Right lobe of liver (tissue), 6 donors: ENCODE data around the gene JMJD8. TPM values are rescaled to one million over a fixed set of nuclear protein-coding genes. Genes with fewer than 3 reads are reported as not detected.
A peak's percentile ranks its signal among the peaks of the same experiment; 100 is the strongest.

Experiments
- ATAC-seq, 4 donors: fragments of 200-7000 bp; cut with Tn5 transposase; one replicate each; pipeline ENCODE4 v1.9.1; 2020; ENCODE audit warnings: mild to moderate bottlenecking in 4 of 4, moderate library complexity in 4 of 4
- DNase-seq, 3 donors: peaks; one replicate each; pipeline ENCODE4 v3.0.0-alpha.2; 2020
- H3K27ac ChIP-seq, 3 donors: fragments of 200-600 bp; one replicate each; pipeline ENCODE4 v1.8.0; 2022
- H3K27me3 ChIP-seq, 2 donors: fragments of 200-600 bp; one replicate each; pipeline ENCODE4 v1.8.0; 2022
- H3K36me3 ChIP-seq, 4 donors: fragments of 200-600 bp; sonication (generic) in 1 of 4; one replicate each; pipeline versions ENCODE4 v1.5.1 to v1.8.0; 2017 to 2022; ENCODE audit warnings: control low read depth in 1 of 4
- H3K4me1 ChIP-seq, 4 donors: fragments of 200-600 bp; sonication (generic) in 1 of 4; one replicate each; pipeline versions ENCODE4 v1.5.1 to v1.8.0; 2017 to 2022; ENCODE audit warnings: control low read depth in 1 of 4
- H3K4me3 ChIP-seq, 3 donors: fragments of 200-600 bp; one replicate each; pipeline ENCODE4 v1.8.0; 2022
- H3K9me3 ChIP-seq, 4 donors: fragments of 200-600 bp; sonication (generic) in 1 of 4; one replicate each; pipeline versions ENCODE4 v1.5.1 to v1.8.0; 2017 to 2022; ENCODE audit warnings: control low read depth in 1 of 4
- POLR2A ChIP-seq: fragments of 450-650 bp; IDR thresholded peaks from one replicate; pipeline ENCODE4 v1.6.1; 2017; ENCODE audit warnings: antibody characterized with exemption, mild to moderate bottlenecking
- WGBS: methylation state at CpG from one replicate; pipeline ENCODE4 v1.1.6; 2018; ENCODE audit warnings: low coverage, low lambda C conversion rate; ENCODE audit not compliant: insufficient coverage; ENCODE audit errors: missing lambda C conversion rate; 5-methylcytosine and 5-hydroxymethylcytosine counted together
- intact Hi-C, 2 donors: fragments of 100-400 bp; cut with DNase I; formaldehyde crosslinking; loops; one replicate each; pipeline versions ENCODE4 v1.11.2 to v1.14.1; 2022
- long read RNA-seq: library from polyadenylated mRNA; unstranded; transcript quantifications from one replicate; pipeline ENCODE4 v2.0.0, GENCODE V29; 2019
- total RNA-seq, 6 experiments: library from RNA; depleted of rRNA in 2 of 6; stranded (reverse); fragments of >200 nt in 2 of 6; fragmentation: NEBNext Ultra II Directional in 3 of 6; extraction: Animal tissue kit (Norgen Biotek cat#: 25700) in 3 of 6; gene quantifications; one replicate each; pipeline versions ENCODE4 v1.1.0 to v1.2.4, GENCODE V29; 2016 to 2023
- TF ChIP-seq, protein P1 (sequence below), 4 donors: fragments of 200-600 bp in 3 of 4; fragments of 450-650 bp in 1 of 4; IDR thresholded peaks; one replicate each; pipeline versions ENCODE4 v1.5.1 to v1.8.0; 2016 to 2022; ENCODE audit warnings: antibody characterized with exemption in 4 of 4, mild to moderate bottlenecking in 2 of 4
- donor health status: DM: no; HTN: yes; CAD: no.
- donor health status: DM: no; HTN: no; CAD: no.
- donor health status: DM: no; HTN: no; CAD: no.
- donor health status: DM: no; HTN: yes; CAD: no.
- donor health status: DM: no; HTN: yes; CAD: no.

JMJD8 gene, protein sequence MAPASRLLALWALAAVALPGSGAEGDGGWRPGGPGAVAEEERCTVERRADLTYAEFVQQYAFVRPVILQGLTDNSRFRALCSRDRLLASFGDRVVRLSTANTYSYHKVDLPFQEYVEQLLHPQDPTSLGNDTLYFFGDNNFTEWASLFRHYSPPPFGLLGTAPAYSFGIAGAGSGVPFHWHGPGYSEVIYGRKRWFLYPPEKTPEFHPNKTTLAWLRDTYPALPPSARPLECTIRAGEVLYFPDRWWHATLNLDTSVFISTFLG
- total RNA-seq: 10 to 100 TPM; 26.9 to 68.1 (median 36.9) TPM
- long read RNA-seq, partial matches to known transcripts: 0 of 4 reads
- long read RNA-seq, other reads (novel, unspliced or antisense): 4 of 4 reads

DNA sequence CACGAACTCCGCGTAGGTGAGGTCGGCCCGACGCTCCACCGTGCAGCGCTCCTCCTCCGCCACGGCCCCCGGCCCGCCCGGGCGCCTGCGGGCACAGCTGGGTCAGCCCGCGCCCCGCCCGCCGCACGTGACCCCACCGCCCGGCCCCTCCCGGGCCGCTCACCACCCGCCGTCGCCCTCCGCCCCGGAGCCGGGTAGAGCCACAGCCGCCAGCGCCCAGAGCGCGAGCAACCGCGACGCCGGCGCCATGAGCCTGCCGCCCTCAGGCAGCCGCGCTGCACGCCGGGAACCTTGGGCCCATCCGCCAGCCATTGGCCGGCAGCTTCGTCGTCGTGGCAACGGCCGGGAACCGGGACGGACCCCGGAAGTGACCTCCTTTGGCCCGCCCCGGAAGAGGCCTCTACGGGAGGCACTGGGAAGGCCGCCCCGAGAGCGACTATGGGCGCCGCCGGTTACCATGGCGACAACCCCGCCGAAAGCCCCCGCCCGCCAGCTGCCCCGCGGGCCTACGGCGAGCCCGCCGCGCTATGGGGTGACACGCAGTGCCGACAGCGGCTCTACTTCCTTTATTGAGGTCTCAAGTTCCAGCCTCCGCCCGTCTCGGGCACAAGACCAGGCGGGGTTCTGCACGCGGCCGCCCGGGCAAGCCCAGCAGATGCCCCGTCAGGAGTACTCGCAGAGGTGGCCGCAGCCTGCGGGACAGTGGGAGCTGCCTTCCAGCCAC is at the start of gene JMJD8:
TSS of gene JMJD8 (minus strand) at position 264 of the 724 bp plus-strand sequence. CDS start at position 249, 15 bp downstream.
- 0% methylated on average over 3 of the region's 91 CpGs for WGBS
- Histone ChIP-seq H3K4me3 (peak within 1 kb of the TSS; percentile 47 to 84 (median 68)), H3K27me3 (no peaks in the 10 kb centered on the region), H3K9me3 (no peaks in the 10 kb centered on the region), H3K27ac (peak within 1 kb of the TSS; percentile 32 to 40 (median 36)), H3K36me3 (peaks cover 0 to 21% (median 7%) of the 10 kb centered on the region in 4 donors), H3K4me1 (peaks cover 0 to 41% (median 17%) of the 10 kb centered on the region in 4 donors)
- peak; percentile 60 to 71 (median 66) for ATAC-seq
- TF ChIP-seq, protein P1, sequence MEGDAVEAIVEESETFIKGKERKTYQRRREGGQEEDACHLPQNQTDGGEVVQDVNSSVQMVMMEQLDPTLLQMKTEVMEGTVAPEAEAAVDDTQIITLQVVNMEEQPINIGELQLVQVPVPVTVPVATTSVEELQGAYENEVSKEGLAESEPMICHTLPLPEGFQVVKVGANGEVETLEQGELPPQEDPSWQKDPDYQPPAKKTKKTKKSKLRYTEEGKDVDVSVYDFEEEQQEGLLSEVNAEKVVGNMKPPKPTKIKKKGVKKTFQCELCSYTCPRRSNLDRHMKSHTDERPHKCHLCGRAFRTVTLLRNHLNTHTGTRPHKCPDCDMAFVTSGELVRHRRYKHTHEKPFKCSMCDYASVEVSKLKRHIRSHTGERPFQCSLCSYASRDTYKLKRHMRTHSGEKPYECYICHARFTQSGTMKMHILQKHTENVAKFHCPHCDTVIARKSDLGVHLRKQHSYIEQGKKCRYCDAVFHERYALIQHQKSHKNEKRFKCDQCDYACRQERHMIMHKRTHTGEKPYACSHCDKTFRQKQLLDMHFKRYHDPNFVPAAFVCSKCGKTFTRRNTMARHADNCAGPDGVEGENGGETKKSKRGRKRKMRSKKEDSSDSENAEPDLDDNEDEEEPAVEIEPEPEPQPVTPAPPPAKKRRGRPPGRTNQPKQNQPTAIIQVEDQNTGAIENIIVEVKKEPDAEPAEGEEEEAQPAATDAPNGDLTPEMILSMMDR (IDR thresholded peaks at IDR 0.05): no peak
- peak; percentile 63 for TF ChIP-seq POLR2A
- intact Hi-C loops: no loop called here
- peak; percentile 98 for DNase-seq

DNA sequence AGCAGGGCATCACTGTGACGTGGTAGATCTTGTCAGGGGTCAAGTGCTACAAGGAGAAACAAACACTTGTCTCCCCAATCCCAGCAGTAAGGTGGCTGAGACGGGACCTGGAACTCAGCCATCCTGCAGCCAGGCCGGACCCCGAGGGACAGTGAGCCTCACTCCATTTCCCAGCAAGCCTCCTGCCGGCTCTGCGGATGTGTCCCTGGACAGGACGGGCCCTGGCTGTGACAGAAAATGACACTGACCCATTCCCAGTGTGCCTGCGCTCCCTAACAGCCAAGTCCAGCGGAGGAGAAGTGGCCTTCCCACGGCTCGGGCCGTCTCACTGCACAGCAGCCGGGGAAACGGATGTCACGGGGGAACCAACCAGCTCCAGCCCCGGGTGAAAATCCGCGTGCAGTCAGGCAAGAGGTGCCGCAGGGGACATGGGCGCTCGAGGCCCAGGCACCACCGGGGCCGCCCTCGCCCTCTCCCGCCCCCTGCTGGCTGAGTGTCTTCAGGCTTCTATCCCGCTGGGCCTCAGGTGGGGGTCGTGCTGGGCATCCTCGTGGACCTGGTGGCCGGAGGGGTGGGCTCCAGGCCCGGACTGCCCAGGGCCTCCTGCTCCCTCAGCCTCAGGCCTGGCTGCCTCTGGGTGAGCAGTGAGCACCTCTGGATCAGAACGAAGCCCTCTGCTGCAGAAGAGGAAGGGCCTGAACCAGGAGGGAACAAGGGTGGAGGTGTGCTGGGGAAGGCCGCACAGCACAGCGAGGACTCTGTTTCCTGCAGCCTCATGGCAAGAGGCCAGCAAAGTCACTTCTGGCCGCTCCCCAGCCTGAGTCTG is 49.5 kb upstream of the JMJD8 start:
- WGBS: no CpG with 5 or more reads among the region's 34 CpGs
- H3K4me3 ChIP-seq: no peak overlapping the region
- peaks cover 0 to 34% (median 3%) of the 10 kb centered on the region in 4 donors for H3K36me3 ChIP-seq
- DNase-seq (peak in 1 of 3 donors; percentile 52), ATAC-seq (peak in 2 of 4 donors; percentile 6 to 15)
- H3K9me3 ChIP-seq: no peaks in the 10 kb centered on the region
- H3K27me3 ChIP-seq: no peaks in the 10 kb centered on the region
- intact Hi-C loops: no loop called here
- no peak overlapping the region for H3K27ac ChIP-seq
- TF ChIP-seq, protein P1 (IDR thresholded peaks at IDR 0.05): peak in 2 of 4 donors; percentile 20 to 26
- TF ChIP-seq POLR2A: no peak
- H3K4me1 ChIP-seq: peaks cover 0 to 1% (median 0%) of the 10 kb centered on the region in 4 donors

DNA sequence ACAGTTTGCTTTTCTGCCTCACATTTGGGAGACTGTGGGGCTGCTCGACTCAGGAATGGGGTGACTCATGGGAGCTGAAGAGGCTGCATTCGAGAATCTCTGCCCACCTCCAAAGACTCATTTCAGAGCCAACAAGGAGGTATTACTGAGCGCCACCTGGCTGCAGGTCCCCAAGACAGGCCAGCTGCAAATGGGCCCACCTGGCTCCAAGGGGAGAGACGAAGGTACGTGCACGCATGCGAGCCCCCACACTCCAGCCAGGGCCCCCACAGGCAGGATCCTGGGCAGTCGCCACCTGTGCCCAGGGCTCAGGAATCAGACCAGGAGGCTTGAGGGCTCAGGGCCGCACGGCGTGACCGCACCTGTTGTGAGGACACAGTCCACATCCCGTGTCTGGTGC is 48.8 kb upstream of the JMJD8 start:
- intact Hi-C loops: no loop called here
- Histone ChIP-seq H3K9me3 (no peaks in the 10 kb centered on the region), H3K27me3 (no peaks in the 10 kb centered on the region), H3K4me1 (peaks cover 0 to 7% (median 0%) of the 10 kb centered on the region in 4 donors), H3K27ac (no peak overlapping the region), H3K4me3 (no peak overlapping the region), H3K36me3 (peaks cover 0 to 34% (median 3%) of the 10 kb centered on the region in 4 donors)
- ATAC-seq: no peak
- no peak for TF ChIP-seq POLR2A
- WGBS: no CpG with 5 or more reads among the region's 13 CpGs
- no peak for DNase-seq

DNA sequence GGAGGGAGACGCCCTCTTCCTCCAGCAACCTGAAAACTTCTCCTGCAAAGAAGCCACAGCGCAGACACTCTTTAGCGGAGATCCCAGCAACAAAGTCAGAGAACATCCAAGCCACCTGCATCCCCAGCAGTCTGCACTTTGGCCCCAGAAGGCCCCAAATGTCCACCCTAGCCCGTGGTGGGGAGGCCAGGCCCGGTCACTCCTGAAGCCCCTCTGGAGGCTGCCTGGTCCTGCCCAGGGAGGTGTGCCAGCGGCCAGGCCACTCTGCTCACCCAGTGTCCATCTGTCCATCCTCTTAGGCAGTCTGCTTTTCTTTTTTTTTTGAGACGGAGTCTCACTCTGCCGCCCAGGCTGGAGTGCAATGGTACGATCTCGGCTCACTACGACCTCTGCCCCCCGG is 48.2 kb upstream of the JMJD8 start:
- H3K9me3 ChIP-seq: no peaks in the 10 kb centered on the region
- H3K4me3 ChIP-seq: no peak overlapping the region
- TF ChIP-seq POLR2A: no peak
- TF ChIP-seq, protein P1 (IDR thresholded peaks at IDR 0.05): no peak
- peaks cover 0 to 32% (median 3%) of the 10 kb centered on the region in 4 donors for H3K36me3 ChIP-seq
- H3K27ac ChIP-seq: no peak overlapping the region
- ATAC-seq (no peak), DNase-seq (no peak)
- H3K27me3 ChIP-seq: no peaks in the 10 kb centered on the region
- H3K4me1 ChIP-seq: peaks cover 0 to 13% (median 0%) of the 10 kb centered on the region in 4 donors
- 98% methylated on average over 10 of the region's 12 CpGs for WGBS
- intact Hi-C loops: no loop called here
